Fibroblast of the aortic adventitia (primary cell): Measurements from ENCODE around the gene LRRC4B. TPM values are rescaled to one million over a fixed set of nuclear protein-coding genes. Genes with fewer than 3 reads are reported as not detected.
"Not testable (repeated sequence)": the region's sequence is repeated elsewhere in the genome, so short reads cannot be mapped to it uniquely, and the experiment has no call there.

Experiments used
- DNase-seq: peaks from one replicate; pipeline ENCODE4 v3.0.0-alpha.2; 2010; ENCODE audit warnings: low read depth
- H3K4me3 ChIP-seq: 2 replicates; pipeline ENCODE4 v1.5.1; 2011; ENCODE audit warnings: low read depth, mild to moderate bottlenecking, control low read depth, low read length, moderate library complexity
- CTCF ChIP-seq: IDR thresholded peaks from 2 replicates; pipeline ENCODE4 v1.5.1; 2011; ENCODE audit warnings: mild to moderate bottlenecking, low read length, control low read depth, inconsistent platforms; ENCODE audit not compliant: insufficient read depth
- total RNA-seq: library from RNA; depleted of rRNA; stranded (reverse); fragments of >200 nt; gene quantifications from 2 replicates; pipeline ENCODE4 v1.2.3, GENCODE V29; 2012; ENCODE audit warnings: low replicate concordance

Gene LRRC4B
- total RNA-seq, 1 donor, result not detected

- TF ChIP-seq CTCF, result no peak
- DNase-seq, result no peak
- H3K4me3 ChIP-seq, result no peak overlapping the region
Measured at GRCh38 chr19:50602935-50603334, 34.7 kb upstream of the LRRC4B start.

- no peak for DNase-seq
- H3K4me3 ChIP-seq, result no peak overlapping the region
- TF ChIP-seq CTCF, result no peak
Measured at GRCh38 chr19:50602496-50602895, 34.3 kb upstream of the LRRC4B start.

- H3K4me3 ChIP-seq, result no peak overlapping the region
- TF ChIP-seq CTCF, result no peak
- DNase-seq, result no peak
Measured at GRCh38 chr19:50602089-50602422, 33.8 kb upstream of the LRRC4B start.

- no peak overlapping the region for H3K4me3 ChIP-seq
- TF ChIP-seq CTCF, result no peak
- DNase-seq, result no peak
Measured at GRCh38 chr19:50601407-50602088, 33.3 kb upstream of the LRRC4B start.

GRCh38 chr19:50599427-50599826, 31.2 kb upstream of the LRRC4B start:
- no peak for TF ChIP-seq CTCF
- DNase-seq, result no peak
- no peak overlapping the region for H3K4me3 ChIP-seq

- H3K4me3 ChIP-seq, result no peak overlapping the region
- DNase-seq, result no peak
Measured at GRCh38 chr19:50590191-50590590, 22.0 kb upstream of the LRRC4B start.

GRCh38 chr19:50581795-50582660, 13.8 kb upstream of the LRRC4B start:
- DNase-seq, H3K4me3 ChIP-seq: not testable (repeated sequence)

More at GRCh38 chr19:50590191-50590590, 22.0 kb upstream of the LRRC4B start:
- no peak for TF ChIP-seq CTCF
